WI38 (cell line): Measurements from ENCODE around the gene SFTPB.

Source experiments
- H3K4me3 ChIP-seq: 2 replicates; pipeline ENCODE4 v1.5.1; 2011; ENCODE audit warnings: low read depth, mild to moderate bottlenecking, control low read depth, low read length
- TF ChIP-seq, protein P1 (sequence below): IDR thresholded peaks from 2 replicates; pipeline ENCODE4 v1.5.1; 2012; ENCODE audit warnings: low read depth, mild to moderate bottlenecking, control low read depth, low read length

SFTPB gene

GRCh38 chr2:85666435-85667316 lies 1.3 kb downstream of the SFTPB start:
- TF ChIP-seq, protein P1, sequence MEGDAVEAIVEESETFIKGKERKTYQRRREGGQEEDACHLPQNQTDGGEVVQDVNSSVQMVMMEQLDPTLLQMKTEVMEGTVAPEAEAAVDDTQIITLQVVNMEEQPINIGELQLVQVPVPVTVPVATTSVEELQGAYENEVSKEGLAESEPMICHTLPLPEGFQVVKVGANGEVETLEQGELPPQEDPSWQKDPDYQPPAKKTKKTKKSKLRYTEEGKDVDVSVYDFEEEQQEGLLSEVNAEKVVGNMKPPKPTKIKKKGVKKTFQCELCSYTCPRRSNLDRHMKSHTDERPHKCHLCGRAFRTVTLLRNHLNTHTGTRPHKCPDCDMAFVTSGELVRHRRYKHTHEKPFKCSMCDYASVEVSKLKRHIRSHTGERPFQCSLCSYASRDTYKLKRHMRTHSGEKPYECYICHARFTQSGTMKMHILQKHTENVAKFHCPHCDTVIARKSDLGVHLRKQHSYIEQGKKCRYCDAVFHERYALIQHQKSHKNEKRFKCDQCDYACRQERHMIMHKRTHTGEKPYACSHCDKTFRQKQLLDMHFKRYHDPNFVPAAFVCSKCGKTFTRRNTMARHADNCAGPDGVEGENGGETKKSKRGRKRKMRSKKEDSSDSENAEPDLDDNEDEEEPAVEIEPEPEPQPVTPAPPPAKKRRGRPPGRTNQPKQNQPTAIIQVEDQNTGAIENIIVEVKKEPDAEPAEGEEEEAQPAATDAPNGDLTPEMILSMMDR, result no peak

GRCh38 chr2:85666016-85666415 lies 2.0 kb downstream of the SFTPB start:
- no peak overlapping the region for H3K4me3 ChIP-seq
- TF ChIP-seq, protein P1, result no peak

More at GRCh38 chr2:85666435-85667316, 1.3 kb downstream of the SFTPB start:
- H3K4me3 ChIP-seq, result no peak overlapping the region

DNA sequence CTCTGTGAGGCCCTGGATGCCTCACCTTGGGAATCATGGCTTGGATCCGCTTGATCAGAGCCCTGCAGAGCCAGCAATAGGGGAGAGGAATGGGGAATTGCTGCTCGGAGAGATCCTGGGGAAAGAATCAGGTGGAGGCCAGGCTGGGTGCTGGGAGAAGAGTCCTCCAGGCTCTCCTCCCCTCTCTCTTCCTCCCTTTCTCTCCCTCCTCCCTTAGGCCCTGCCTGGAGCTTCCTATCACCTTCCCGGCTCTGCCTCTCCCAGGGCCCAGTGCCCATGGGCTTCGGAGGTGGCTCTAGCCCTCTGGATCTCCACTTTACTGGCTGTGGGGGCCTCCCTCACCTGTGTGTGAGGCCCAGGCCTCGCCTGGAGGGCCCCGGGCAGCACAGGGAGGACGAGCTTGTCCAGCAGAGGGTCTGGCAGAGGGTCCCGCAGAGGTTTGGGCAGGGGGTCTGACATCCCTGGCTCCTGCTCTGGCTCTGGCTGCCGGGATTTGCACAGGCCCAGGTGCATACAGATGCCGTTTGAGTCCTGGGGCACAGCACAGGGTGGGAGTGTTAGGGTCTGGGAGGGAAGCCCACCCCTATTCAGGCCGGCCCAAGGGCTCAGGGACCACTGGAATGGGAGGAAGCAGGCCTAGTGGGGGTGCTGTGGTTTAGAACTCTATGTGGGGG lies 2.6 kb downstream of the SFTPB start:
- H3K4me3 ChIP-seq, result no peak overlapping the region
- TF ChIP-seq, protein P1, result no peak

GRCh38 chr2:85663594-85664565 lies 4.1 kb downstream of the SFTPB start:
- TF ChIP-seq, protein P1, result no peak

DNA sequence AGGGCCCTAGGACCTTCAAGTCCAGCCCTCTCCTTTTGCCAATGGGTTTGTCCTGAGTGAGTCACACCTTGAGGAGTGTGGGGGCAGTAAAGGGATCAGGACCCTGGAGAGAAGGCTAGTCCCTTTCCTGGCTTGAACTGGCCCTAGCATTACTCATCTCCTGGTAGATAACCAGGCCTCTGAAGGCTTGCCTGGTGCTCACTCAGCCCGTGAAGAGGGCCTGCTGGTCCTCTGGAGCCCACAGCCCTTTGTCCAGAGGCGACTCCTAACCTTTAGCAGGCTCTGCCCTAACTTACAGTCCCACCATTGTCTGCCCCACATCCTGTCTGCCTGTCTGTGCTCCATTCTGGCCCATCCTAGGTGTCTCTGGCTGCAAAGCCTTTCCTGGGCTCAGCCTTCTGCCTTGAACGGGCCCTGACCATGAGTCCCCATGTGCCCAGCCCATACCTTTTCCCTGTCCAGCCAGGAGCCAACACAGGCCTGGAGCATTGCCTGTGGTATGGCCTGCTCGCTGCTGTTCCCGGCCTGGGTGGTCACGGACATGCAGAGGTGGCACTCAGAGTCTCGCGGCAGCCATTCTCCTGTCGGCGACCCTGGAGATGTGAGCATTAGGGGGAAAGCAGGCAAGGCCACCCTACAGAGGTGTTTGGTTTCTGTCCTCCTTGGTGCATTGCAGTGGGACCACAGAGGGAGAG lies 5.0 kb downstream of the SFTPB start:
- TF ChIP-seq, protein P1, result no peak

More at GRCh38 chr2:85663594-85664565, 4.1 kb downstream of the SFTPB start:
- no peak overlapping the region for H3K4me3 ChIP-seq

GRCh38 chr2:85661139-85661858 lies 6.7 kb downstream of the SFTPB start:
- TF ChIP-seq, protein P1, result no peak
- no peak overlapping the region for H3K4me3 ChIP-seq

More for the DNA sequence above, 5.0 kb downstream of the SFTPB start:
- no peak overlapping the region for H3K4me3 ChIP-seq
